Measurements from ENCODE around the gene MMP14. TPM values are rescaled to one million over a fixed set of nuclear protein-coding genes. Genes with fewer than 3 reads are reported as not detected.

The MMP14 gene
- total and polyA plus RNA-seq, 2 of the 13 experiments (the other 11 are each of a cell fraction or from before 2014, with no cell fraction given) = 5.2 to 9.8 TPM

DNA sequence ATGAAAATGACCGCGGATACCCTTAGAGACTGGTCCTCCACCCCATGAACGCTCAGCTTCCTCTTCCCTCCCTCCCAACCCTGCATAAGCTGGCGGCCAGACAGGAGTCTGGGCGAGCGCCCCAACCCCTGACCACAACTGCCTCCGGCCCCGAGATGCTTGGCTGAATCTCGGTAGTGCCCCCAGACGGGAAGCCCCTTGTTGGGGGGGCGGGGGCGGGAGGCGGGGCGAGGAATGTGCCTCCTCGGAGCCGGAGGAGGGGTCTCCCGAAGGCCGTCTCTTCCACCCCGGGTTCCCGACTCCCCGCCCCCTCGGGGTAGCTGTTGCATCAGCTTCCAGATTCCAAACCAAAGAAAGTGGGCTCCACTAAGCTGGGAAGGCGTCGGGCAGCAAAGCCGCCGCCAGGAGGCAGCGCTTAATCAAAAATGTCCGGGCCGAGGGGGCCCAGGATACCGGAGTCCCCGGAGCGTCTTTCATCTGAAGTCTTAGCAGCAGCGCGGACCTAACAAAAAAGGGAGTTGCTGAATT is 13.8 kb upstream of the MMP14 start (continued):
- TF ChIP-seq ZEB1 (IDR thresholded peaks at IDR 0.05; ENCODE audit: insufficient replicate concordance, low read depth) (no peak), ARNT (IDR thresholded peaks at IDR 0.05) (no peak), DMAP1 (CRISPR knock-in tag; IDR thresholded peaks at IDR 0.05) (peak; percentile 38; the same call in 1 of the 2 replicates), RBM22 (optimal IDR thresholded peaks at IDR 0.05; ENCODE audit: low read length) (no peak), ZNF546 (CRISPR knock-in tag; conservative IDR thresholded peaks at IDR 0.05) (no peak), ZFX (CRISPR knock-in tag; IDR thresholded peaks at IDR 0.05; ENCODE audit: low read depth) (0 out of 2 replicates have a peak, but pooled peaks have one; percentile 26), KDM5B (CRISPR knock-in tag; IDR thresholded peaks at IDR 0.05; ENCODE audit: borderline replicate concordance) (no peak), ZNF879 (CRISPR knock-in tag; IDR thresholded peaks at IDR 0.05) (no peak), HNRNPLL (IDR thresholded peaks at IDR 0.05; ENCODE audit: low read depth, low read length, poor library complexity, severe bottlenecking) (no peak), ZNF780A (CRISPR knock-in tag; IDR thresholded peaks at IDR 0.05) (no peak), ELF1 (CRISPR knock-in tag; IDR thresholded peaks at IDR 0.05) (peak; percentile 48; the same call in 1 of the 2 replicates), ZNF432 (CRISPR knock-in tag; IDR thresholded peaks at IDR 0.05; ENCODE audit: borderline replicate concordance) (no peak), CEBPB (IDR thresholded peaks at IDR 0.05; ENCODE audit: borderline replicate concordance, low read depth, low read length) (peak; percentile 82; the same call in 1 of the 2 replicates), MATR3 (CRISPR knock-in tag; IDR thresholded peaks at IDR 0.05) (no peak), CENPX (CRISPR knock-in tag; IDR thresholded peaks at IDR 0.05) (no peak), HOXA5 (CRISPR knock-in tag; IDR thresholded peaks at IDR 0.05) (no peak), ZNF264 (CRISPR knock-in tag; IDR thresholded peaks at IDR 0.05) (no peak), TRIM24 (CRISPR knock-in tag; IDR thresholded peaks at IDR 0.05) (no peak), MAFK (conservative IDR thresholded peaks at IDR 0.05 in 1 of 2, IDR thresholded peaks at IDR 0.05 in 1 of 2; ENCODE audit: low read length in 2 of 2) (no peak), NR3C1 (CRISPR knock-in tag; IDR thresholded peaks at IDR 0.05) (no peak), ELF4 (CRISPR knock-in tag; IDR thresholded peaks at IDR 0.05; ENCODE audit: borderline replicate concordance) (no peak)
- TF ChIP-seq, protein P1, sequence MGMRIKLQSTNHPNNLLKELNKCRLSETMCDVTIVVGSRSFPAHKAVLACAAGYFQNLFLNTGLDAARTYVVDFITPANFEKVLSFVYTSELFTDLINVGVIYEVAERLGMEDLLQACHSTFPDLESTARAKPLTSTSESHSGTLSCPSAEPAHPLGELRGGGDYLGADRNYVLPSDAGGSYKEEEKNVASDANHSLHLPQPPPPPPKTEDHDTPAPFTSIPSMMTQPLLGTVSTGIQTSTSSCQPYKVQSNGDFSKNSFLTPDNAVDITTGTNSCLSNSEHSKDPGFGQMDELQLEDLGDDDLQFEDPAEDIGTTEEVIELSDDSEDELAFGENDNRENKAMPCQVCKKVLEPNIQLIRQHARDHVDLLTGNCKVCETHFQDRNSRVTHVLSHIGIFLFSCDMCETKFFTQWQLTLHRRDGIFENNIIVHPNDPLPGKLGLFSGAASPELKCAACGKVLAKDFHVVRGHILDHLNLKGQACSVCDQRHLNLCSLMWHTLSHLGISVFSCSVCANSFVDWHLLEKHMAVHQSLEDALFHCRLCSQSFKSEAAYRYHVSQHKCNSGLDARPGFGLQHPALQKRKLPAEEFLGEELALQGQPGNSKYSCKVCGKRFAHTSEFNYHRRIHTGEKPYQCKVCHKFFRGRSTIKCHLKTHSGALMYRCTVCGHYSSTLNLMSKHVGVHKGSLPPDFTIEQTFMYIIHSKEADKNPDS (CRISPR knock-in tag; IDR thresholded peaks at IDR 0.05) = no peak
- TF ChIP-seq, protein P2, sequence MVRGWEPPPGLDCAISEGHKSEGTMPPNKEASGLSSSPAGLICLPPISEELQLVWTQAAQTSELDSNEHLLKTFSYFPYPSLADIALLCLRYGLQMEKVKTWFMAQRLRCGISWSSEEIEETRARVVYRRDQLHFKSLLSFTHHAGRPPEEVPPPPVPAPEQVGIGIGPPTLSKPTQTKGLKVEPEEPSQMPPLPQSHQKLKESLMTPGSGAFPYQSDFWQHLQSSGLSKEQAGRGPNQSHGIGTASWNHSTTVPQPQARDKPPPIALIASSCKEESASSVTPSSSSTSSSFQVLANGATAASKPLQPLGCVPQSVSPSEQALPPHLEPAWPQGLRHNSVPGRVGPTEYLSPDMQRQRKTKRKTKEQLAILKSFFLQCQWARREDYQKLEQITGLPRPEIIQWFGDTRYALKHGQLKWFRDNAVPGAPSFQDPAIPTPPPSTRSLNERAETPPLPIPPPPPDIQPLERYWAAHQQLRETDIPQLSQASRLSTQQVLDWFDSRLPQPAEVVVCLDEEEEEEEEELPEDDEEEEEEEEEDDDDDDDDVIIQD (CRISPR knock-in tag; IDR thresholded peaks at IDR 0.05; ENCODE audit: low read depth) = no peak
- TF ChIP-seq, protein P3, sequence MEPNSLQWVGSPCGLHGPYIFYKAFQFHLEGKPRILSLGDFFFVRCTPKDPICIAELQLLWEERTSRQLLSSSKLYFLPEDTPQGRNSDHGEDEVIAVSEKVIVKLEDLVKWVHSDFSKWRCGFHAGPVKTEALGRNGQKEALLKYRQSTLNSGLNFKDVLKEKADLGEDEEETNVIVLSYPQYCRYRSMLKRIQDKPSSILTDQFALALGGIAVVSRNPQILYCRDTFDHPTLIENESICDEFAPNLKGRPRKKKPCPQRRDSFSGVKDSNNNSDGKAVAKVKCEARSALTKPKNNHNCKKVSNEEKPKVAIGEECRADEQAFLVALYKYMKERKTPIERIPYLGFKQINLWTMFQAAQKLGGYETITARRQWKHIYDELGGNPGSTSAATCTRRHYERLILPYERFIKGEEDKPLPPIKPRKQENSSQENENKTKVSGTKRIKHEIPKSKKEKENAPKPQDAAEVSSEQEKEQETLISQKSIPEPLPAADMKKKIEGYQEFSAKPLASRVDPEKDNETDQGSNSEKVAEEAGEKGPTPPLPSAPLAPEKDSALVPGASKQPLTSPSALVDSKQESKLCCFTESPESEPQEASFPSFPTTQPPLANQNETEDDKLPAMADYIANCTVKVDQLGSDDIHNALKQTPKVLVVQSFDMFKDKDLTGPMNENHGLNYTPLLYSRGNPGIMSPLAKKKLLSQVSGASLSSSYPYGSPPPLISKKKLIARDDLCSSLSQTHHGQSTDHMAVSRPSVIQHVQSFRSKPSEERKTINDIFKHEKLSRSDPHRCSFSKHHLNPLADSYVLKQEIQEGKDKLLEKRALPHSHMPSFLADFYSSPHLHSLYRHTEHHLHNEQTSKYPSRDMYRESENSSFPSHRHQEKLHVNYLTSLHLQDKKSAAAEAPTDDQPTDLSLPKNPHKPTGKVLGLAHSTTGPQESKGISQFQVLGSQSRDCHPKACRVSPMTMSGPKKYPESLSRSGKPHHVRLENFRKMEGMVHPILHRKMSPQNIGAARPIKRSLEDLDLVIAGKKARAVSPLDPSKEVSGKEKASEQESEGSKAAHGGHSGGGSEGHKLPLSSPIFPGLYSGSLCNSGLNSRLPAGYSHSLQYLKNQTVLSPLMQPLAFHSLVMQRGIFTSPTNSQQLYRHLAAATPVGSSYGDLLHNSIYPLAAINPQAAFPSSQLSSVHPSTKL (CRISPR knock-in tag; IDR thresholded peaks at IDR 0.05) = peak; percentile 59
